Activated CD4-positive, alpha-beta T cell treated with anti-CD3 and anti-CD28 coated beads for 36 hours (primary cell): ENCODE data around the gene ENPP6. TPM values are rescaled to one million over a fixed set of nuclear protein-coding genes. Genes with fewer than 3 reads are reported as not detected.

Experiments
- ATAC-seq: fragments of 200-7000 bp; cut with Tn5 transposase; one replicate; pipeline ENCODE4 v1.10.0; 2021; ENCODE audit warnings: mild to moderate bottlenecking, moderate library complexity
- CTCF ChIA-PET: fragments of 350-600 bp; sonication (Branson Sonifier 250); formaldehyde crosslinking; loops from one replicate; lab custom pipeline; 2021; ENCODE audit warnings: antibody characterized with exemption; lab: Charles Lee
- POLR2A ChIA-PET: fragments of 350-600 bp; sonication (Branson Sonifier 250); formaldehyde crosslinking; loops from one replicate; lab custom pipeline; 2021; ENCODE audit warnings: antibody characterized with exemption, inconsistent platforms; lab: Charles Lee
- DNase-seq: peaks from one replicate; pipeline ENCODE4 v3.0.0-alpha.2; 2020
- H3K27ac Mint-ChIP-seq: one replicate; pipeline ENCODE4 v1.8.0; 2021; ENCODE audit warnings: mixed read lengths
- H3K27me3 Mint-ChIP-seq: one replicate; pipeline ENCODE4 v1.8.0; 2021; ENCODE audit warnings: mixed read lengths
- H3K36me3 Mint-ChIP-seq: one replicate; pipeline ENCODE4 v1.8.0; 2021; ENCODE audit warnings: low read depth, mixed read lengths
- H3K4me1 Mint-ChIP-seq: one replicate; pipeline ENCODE4 v1.8.0; 2021; ENCODE audit warnings: mixed read lengths
- H3K4me3 Mint-ChIP-seq: one replicate; pipeline ENCODE4 v1.8.0; 2021; ENCODE audit warnings: mild to moderate bottlenecking, moderate library complexity, mixed read lengths
- H3K9me3 Mint-ChIP-seq: one replicate; pipeline ENCODE4 v1.8.0; 2021; ENCODE audit warnings: low read depth, mixed read lengths
- intact Hi-C, 2 experiments: fragments of 100-400 bp; cut with DNase I in 1 of 2; cut with micrococcal nuclease in 1 of 2; formaldehyde crosslinking; loops; one replicate each; pipeline versions ENCODE4 v1.14.2 to v1.15.1; 2022 to 2024; cut with DNase I, micrococcal nuclease
- total RNA-seq, 2 experiments: library from RNA; stranded (reverse); gene quantifications; one replicate each; pipeline ENCODE4 v1.2.3, GENCODE V29; 2021

The ENPP6 gene
- total RNA-seq, 2 experiments from 2014 or later = 0.05 TPM; not detected in 1

DNA sequence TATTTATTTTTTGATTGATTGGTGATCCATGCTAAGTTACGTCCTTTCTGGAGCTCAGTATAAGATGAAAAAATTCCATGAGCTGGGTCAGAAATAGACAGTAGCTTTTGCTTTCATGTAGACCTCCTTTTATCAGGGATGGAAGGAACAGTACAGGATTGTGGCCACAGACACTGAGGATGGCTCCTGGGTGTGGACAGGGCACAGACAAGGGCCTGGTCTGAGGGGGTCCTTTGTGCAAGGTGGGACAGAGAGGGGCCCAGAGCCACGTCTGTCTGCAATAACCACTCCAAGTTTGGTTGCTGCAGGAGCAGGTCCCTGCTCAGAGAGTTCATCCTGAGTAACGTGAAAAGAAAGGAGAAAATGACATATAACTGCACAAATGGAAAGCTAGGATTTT, 127.1 kb downstream of the ENPP6 start:
- ChIA-PET POLR2A (no interaction called here), CTCF (interaction anchor here (0.6 to 1.1 kb wide), 2 partner anchors 9 to 41 kb away, joined by 3 to 4 read pairs; no protein-coding TSS in a partner anchor)
- Mint-ChIP-seq H3K9me3 (no peaks in the 10 kb centered on the region), H3K4me1 (no peaks in the 10 kb centered on the region), H3K36me3 (no peaks in the 10 kb centered on the region), H3K4me3 (no peak overlapping the region), H3K27ac (no peak overlapping the region), H3K27me3 (peaks cover 11% of the 10 kb centered on the region)
- ATAC-seq = no peak
- no peak for DNase-seq
- intact Hi-C loops = no loop called here

- CTCF ChIA-PET = no interaction called here
- Mint-ChIP-seq H3K36me3 (no peaks in the 10 kb centered on the region), H3K9me3 (no peaks in the 10 kb centered on the region), H3K4me3 (no peak overlapping the region), H3K4me1 (no peaks in the 10 kb centered on the region), H3K27me3 (peaks cover 23% of the 10 kb centered on the region), H3K27ac (no peak overlapping the region)
- DNase-seq (no peak), ATAC-seq (no peak)
- POLR2A ChIA-PET = no interaction called here
- intact Hi-C loops = no loop called here
These were observed 137.0 kb downstream of the ENPP6 start for GRCh38 chr4:184080674-184081073.

DNA sequence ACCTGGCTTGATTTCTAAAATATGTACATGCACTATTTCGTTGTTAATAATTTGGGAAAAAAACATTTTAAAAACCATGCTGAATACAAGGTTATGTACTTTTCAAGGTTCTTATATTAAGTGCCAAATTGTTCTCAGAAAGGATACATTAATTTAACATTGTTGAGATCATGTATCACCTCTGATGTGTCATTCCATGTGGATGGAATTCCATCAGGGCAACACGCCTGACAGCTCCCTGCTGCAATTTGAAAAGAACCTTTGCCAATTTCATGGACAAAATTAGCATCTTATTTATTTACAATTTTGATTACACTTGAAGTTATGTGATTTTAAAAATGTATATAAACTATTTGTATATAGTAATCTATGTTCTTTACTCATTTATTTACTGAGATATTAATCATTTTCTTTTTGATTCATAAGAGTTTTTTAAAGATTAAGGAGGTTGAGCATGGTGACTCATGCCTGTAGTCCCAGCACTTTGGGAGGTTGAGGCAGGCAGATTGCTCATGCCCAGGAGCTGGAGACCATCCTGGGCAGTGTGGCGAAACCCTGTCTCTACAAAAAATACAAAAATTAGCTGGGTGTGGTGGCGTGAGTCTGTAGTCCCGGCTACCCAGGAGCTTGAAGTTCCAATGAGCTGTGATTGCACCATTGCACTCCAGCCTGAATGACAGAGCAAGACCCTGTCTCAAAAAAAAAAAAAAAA, 142.8 kb downstream of the ENPP6 start:
- Mint-ChIP-seq H3K4me1 (no peaks in the 10 kb centered on the region), H3K9me3 (peaks cover 15% of the 10 kb centered on the region), H3K27ac (no peak overlapping the region), H3K36me3 (no peaks in the 10 kb centered on the region), H3K4me3 (no peak overlapping the region), H3K27me3 (peaks cover 14% of the 10 kb centered on the region)
- ATAC-seq (no peak), DNase-seq (no peak)
- intact Hi-C loops = no loop called here
- CTCF ChIA-PET = interaction anchor here (0.6 kb wide), 1 partner anchor 372 kb away, joined by 3 read pairs; no protein-coding TSS in a partner anchor
- POLR2A ChIA-PET = no interaction called here

GRCh38 chr4:184067931-184068554, 149.6 kb downstream of the ENPP6 start:
- no peak for ATAC-seq
- intact Hi-C loops = no loop called here
- H3K27ac Mint-ChIP-seq = no peak overlapping the region
- no peaks in the 10 kb centered on the region for H3K36me3 Mint-ChIP-seq
- H3K4me1 Mint-ChIP-seq = no peaks in the 10 kb centered on the region
- peaks cover 6% of the 10 kb centered on the region for H3K9me3 Mint-ChIP-seq
- H3K27me3 Mint-ChIP-seq = peaks cover 4% of the 10 kb centered on the region
- DNase-seq = no peak
- ChIA-PET CTCF (no interaction called here), POLR2A (no interaction called here)
- H3K4me3 Mint-ChIP-seq = no peak overlapping the region

- Mint-ChIP-seq H3K4me3 (no peak overlapping the region), H3K36me3 (no peaks in the 10 kb centered on the region), H3K9me3 (peaks cover under 1% of the 10 kb centered on the region), H3K27me3 (peaks cover 4% of the 10 kb centered on the region), H3K4me1 (no peaks in the 10 kb centered on the region), H3K27ac (no peak overlapping the region)
- ATAC-seq (no peak), DNase-seq (no peak)
- intact Hi-C loops = no loop called here
- CTCF ChIA-PET = interaction anchor here (0.6 kb wide), 2 partner anchors 199 to 975 kb away, joined by 3 read pairs; no protein-coding TSS in a partner anchor
- POLR2A ChIA-PET = no interaction called here
These were observed 150.9 kb downstream of the ENPP6 start for GRCh38 chr4:184066584-184067300.

DNA sequence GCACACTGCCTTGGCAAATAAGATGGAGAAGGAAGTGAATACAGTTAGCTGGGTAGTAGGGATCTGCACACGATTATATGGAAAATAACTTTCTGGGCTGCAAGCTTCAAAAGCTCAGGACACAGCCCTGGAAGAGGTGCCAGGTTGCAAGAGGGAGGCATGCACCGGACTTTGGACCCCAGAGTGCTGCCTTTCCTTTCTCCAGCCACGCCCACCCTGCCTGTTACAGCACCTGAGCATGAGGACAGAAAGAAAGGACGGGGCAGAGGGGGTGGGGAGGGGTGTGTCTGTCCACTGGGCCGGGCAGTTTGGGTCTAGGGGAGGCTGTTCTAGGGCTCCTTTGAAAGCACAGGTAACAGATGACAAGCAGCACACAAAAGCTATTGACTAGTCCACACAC, 152.8 kb downstream of the ENPP6 start:
- no peaks in the 10 kb centered on the region for H3K9me3 Mint-ChIP-seq
- CTCF ChIA-PET = no interaction called here
- peaks cover 4% of the 10 kb centered on the region for H3K27me3 Mint-ChIP-seq
- no peak overlapping the region for H3K4me3 Mint-ChIP-seq
- POLR2A ChIA-PET = no interaction called here
- no peak overlapping the region for H3K27ac Mint-ChIP-seq
- H3K4me1 Mint-ChIP-seq = no peaks in the 10 kb centered on the region
- no peaks in the 10 kb centered on the region for H3K36me3 Mint-ChIP-seq
- intact Hi-C loops = no loop called here
- DNase-seq (no peak), ATAC-seq (no peak)

DNA sequence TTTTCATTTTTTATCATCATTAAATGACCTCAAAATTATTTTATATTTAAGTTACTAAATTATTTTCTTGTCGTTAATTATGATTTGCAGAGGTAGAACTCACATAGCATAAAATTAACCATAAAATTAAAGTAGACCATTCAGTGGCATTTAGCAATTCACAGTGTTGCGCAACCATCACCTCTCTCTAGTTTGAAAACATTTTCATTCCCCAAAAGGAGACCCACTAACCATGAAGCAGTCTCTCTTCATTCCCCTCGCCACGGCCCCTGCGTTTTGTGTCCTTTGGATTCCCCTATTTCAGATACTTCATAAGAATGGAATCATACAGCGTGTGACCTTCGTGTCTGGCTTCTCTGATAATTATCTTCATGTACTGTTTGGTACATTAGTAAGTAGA, 154.9 kb downstream of the ENPP6 start:
- peaks cover 7% of the 10 kb centered on the region for H3K27me3 Mint-ChIP-seq
- ATAC-seq (no peak), DNase-seq (no peak)
- CTCF ChIA-PET = no interaction called here
- no peaks in the 10 kb centered on the region for H3K9me3 Mint-ChIP-seq
- no peak overlapping the region for H3K27ac Mint-ChIP-seq
- POLR2A ChIA-PET = no interaction called here
- no peaks in the 10 kb centered on the region for H3K36me3 Mint-ChIP-seq
- no peaks in the 10 kb centered on the region for H3K4me1 Mint-ChIP-seq
- no peak overlapping the region for H3K4me3 Mint-ChIP-seq
- intact Hi-C loops = no loop called here

- POLR2A ChIA-PET = no interaction called here
- intact Hi-C loops = no loop called here
- no peaks in the 10 kb centered on the region for H3K9me3 Mint-ChIP-seq
- no peak overlapping the region for H3K4me3 Mint-ChIP-seq
- H3K27me3 Mint-ChIP-seq = peaks cover 5% of the 10 kb centered on the region
- ATAC-seq (no peak), DNase-seq (no peak)
- no peak overlapping the region for H3K27ac Mint-ChIP-seq
- CTCF ChIA-PET = interaction anchor here (0.6 kb wide), 1 partner anchor 102 kb away, joined by 5 read pairs; no protein-coding TSS in a partner anchor
- no peaks in the 10 kb centered on the region for H3K36me3 Mint-ChIP-seq
- no peaks in the 10 kb centered on the region for H3K4me1 Mint-ChIP-seq
These were observed 156.1 kb downstream of the ENPP6 start for GRCh38 chr4:184061582-184061981.

DNA sequence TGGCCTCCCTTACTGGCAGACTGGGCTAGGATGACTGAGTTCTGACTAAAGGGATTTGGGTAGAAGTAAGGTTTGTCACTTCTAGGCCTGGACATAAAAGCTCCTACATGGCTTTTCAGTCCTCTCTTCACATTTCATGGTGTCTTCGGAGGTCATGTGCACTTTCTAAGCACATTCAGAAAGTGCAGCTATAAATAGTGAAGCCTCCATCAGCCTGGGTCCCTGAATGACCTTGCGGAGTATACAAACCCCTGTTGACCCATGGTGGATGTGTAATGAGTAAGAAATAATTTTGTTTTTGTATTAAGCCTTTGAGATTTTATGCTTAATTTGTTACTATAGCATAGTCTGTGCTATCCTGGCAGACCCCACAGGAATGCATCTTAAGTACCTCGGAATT, 158.6 kb downstream of the ENPP6 start:
- no peaks in the 10 kb centered on the region for H3K36me3 Mint-ChIP-seq
- no peak overlapping the region for H3K27ac Mint-ChIP-seq
- no peak for ATAC-seq
- ChIA-PET POLR2A (no interaction called here), CTCF (no interaction called here)
- DNase-seq = no peak
- peaks cover 6% of the 10 kb centered on the region for H3K27me3 Mint-ChIP-seq
- H3K4me3 Mint-ChIP-seq = no peak overlapping the region
- H3K9me3 Mint-ChIP-seq = no peaks in the 10 kb centered on the region
- no peaks in the 10 kb centered on the region for H3K4me1 Mint-ChIP-seq
- intact Hi-C loops = no loop called here

DNA sequence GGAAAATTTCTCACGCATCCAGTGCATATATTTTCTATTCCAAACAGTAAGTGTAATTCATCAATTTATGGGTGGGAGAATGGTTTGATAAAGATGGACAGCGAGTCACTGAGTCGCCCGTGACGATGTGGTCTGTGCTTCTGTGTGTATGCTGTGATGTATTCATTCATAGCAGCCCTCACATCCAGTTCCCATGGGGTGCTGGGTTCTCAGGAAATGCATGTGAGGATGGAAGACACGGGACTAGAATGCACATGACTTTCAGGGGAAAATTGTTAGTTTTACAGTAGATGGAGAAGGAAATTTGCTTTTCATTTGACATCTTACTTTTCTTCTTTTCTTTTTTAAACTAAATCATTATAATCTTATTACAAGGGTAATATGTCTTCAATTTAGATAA, 159.6 kb downstream of the ENPP6 start:
- H3K36me3 Mint-ChIP-seq = no peaks in the 10 kb centered on the region

DNA sequence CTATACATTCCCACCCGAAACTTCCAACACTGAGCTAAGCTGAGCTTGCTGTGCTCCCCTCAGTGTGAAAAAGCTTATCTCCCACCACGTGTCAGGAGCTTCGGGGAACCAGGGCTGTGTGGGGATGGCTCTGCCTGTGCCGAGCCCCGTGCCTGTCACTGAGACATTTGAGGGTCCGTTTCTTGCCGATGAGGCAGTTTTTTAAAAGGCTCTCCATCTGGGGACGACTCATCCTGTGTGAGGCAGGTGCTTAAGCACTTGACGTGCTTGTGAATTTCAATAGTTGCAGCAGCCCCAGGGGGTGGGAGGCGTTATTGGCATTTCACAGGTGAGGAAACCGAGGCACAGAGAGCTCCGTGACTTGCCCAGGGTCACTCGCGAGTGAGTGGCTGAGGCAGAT, 160.8 kb downstream of the ENPP6 start:
- Mint-ChIP-seq H3K27ac (no peak overlapping the region), H3K4me1 (no peaks in the 10 kb centered on the region), H3K27me3 (peaks cover 11% of the 10 kb centered on the region), H3K9me3 (no peaks in the 10 kb centered on the region), H3K36me3 (no peaks in the 10 kb centered on the region), H3K4me3 (no peak overlapping the region)
- POLR2A ChIA-PET = no interaction called here
- DNase-seq = no peak
- intact Hi-C loops = no loop called here
- CTCF ChIA-PET = interaction anchor here (0.7 kb wide), 1 partner anchor 103 kb away, joined by 3 read pairs; no protein-coding TSS in a partner anchor
- ATAC-seq = no peak

More for the DNA sequence above, 159.6 kb downstream of the ENPP6 start:
- DNase-seq (no peak), ATAC-seq (no peak)
- Mint-ChIP-seq H3K4me1 (no peaks in the 10 kb centered on the region), H3K9me3 (no peaks in the 10 kb centered on the region), H3K4me3 (no peak overlapping the region), H3K27me3 (peaks cover 7% of the 10 kb centered on the region), H3K27ac (no peak overlapping the region)
- ChIA-PET POLR2A (no interaction called here), CTCF (no interaction called here)
- intact Hi-C loops = no loop called here
